H1 (cell line): ENCODE measurements around the gene WDR35. TPM values are rescaled to one million over a fixed set of nuclear protein-coding genes. Genes with fewer than 3 reads are reported as not detected.

Experiments used
- CTCF ChIA-PET: fragments of 300-600 bp; sonication (Branson Sonifier 250); formaldehyde crosslinking; loops from one replicate; lab custom pipeline; 2021; ENCODE audit not compliant: partially characterized antibody; lab: Charles Lee
- POLR2A ChIA-PET: fragments of 300-600 bp; sonication (Branson Sonifier 250); formaldehyde crosslinking; loops from one replicate; lab custom pipeline; 2021; ENCODE audit warnings: inconsistent platforms; ENCODE audit not compliant: partially characterized antibody; lab: Charles Lee
- DNase-seq, 2 experiments: peaks; one replicate each; pipeline versions ENCODE4 v3.0.0 to v3.0.0-alpha.2; 2010 to 2022; ENCODE audit warnings: low spot score in 2 of 2, low read depth in 1 of 2, mixed read lengths in 1 of 2
- FAIRE-seq: peaks from 2 replicates; lab custom pipeline; 2011; peaks lifted over from hg19 to GRCh38; lab: Jason Lieb, UNC
- H2AFZ ChIP-seq: 2 replicates; pipeline ENCODE4 v1.8.1; 2012; ENCODE audit warnings: low read length, inconsistent platforms
- H2AK5ac ChIP-seq: 2 replicates; pipeline ENCODE4 v1.6.1; 2013; ENCODE audit warnings: low read depth, low read length
- H2BK120ac ChIP-seq: replicated peaks from 2 replicates; pipeline ENCODE3; 2013; ENCODE audit warnings: low read depth, low read length, inconsistent platforms
- H2BK12ac ChIP-seq: 2 replicates; pipeline ENCODE4 v1.6.1; 2013; ENCODE audit warnings: low read depth, low read length
- H2BK15ac ChIP-seq: 2 replicates; pipeline ENCODE4 v1.6.1; 2013; ENCODE audit warnings: low read length
- H2BK20ac ChIP-seq: 2 replicates; pipeline ENCODE4 v1.6.1; 2013; ENCODE audit warnings: low read length
- H2BK5ac ChIP-seq: 2 replicates; pipeline ENCODE4 v1.6.1; 2013; ENCODE audit warnings: low read depth, low read length
- H3K14ac ChIP-seq: 2 replicates; pipeline ENCODE4 v1.6.1; 2013; ENCODE audit warnings: inconsistent platforms; ENCODE audit not compliant: insufficient read length
- H3K18ac ChIP-seq: 2 replicates; pipeline ENCODE4 v1.6.1; 2013; ENCODE audit warnings: low read length; ENCODE audit errors: extremely low read depth
- H3K23ac ChIP-seq: 2 replicates; pipeline ENCODE4 v1.6.1; 2013; ENCODE audit warnings: inconsistent platforms; ENCODE audit not compliant: insufficient read length
- H3K23me2 ChIP-seq: 2 replicates; pipeline ENCODE4 v1.6.1; 2013; ENCODE audit warnings: low read depth, low read length
- H3K27ac ChIP-seq: 2 replicates; pipeline ENCODE4 v1.6.1; 2011; ENCODE audit warnings: low read depth, low read length, inconsistent platforms
- H3K27me3 ChIP-seq, 4 experiments: replicated peaks in 1 of 4; 1 replicate in 1 of 4; 2 replicates in 3 of 4; pipeline versions ENCODE4 v1.6.1 to v1.8.1; 2011 to 2013; ENCODE audit warnings: low read length in 3 of 4, mild to moderate bottlenecking in 3 of 4, inconsistent platforms in 2 of 4, mixed read lengths in 2 of 4, moderate library complexity in 1 of 4; ENCODE audit not compliant: control insufficient read depth in 3 of 4, insufficient read depth in 3 of 4; ENCODE audit errors: extremely low read depth in 1 of 4
- H3K36me3 ChIP-seq, 4 experiments: 2 replicates each; pipeline versions ENCODE4 v1.6.1 to v1.8.1; 2011 to 2013; ENCODE audit warnings: mild to moderate bottlenecking in 4 of 4, low read length in 3 of 4, moderate library complexity in 2 of 4, control low read depth in 1 of 4, inconsistent platforms in 1 of 4; ENCODE audit not compliant: insufficient read depth in 4 of 4, control insufficient read depth in 2 of 4
- H3K4ac ChIP-seq: replicated peaks from 2 replicates; pipeline ENCODE3; 2013; ENCODE audit warnings: low read length, low read depth, mixed read lengths, inconsistent platforms; ENCODE audit not compliant: insufficient read length
- H3K4me1 ChIP-seq, 4 experiments: replicated peaks in 1 of 4; 1 replicate in 1 of 4; 2 replicates in 3 of 4; pipeline versions ENCODE4 v1.6.1 to v1.8.1; 2011 to 2013; ENCODE audit warnings: low read length in 3 of 4, inconsistent platforms in 2 of 4, mixed read lengths in 1 of 4; ENCODE audit not compliant: insufficient read depth in 4 of 4, control insufficient read depth in 3 of 4
- H3K4me2 ChIP-seq, 2 experiments: 2 replicates each; pipeline versions ENCODE4 v1.6.1 to v1.8.1; 2011 to 2013; ENCODE audit warnings: low read depth in 2 of 2, low read length in 2 of 2, control low read depth in 1 of 2, inconsistent platforms in 1 of 2, mild to moderate bottlenecking in 1 of 2; ENCODE audit not compliant: insufficient read depth in 1 of 2
- H3K4me3 ChIP-seq, 4 experiments: fragments of 200-600, 300-600 bp in 1 of 4; sonication (generic), shearing (Covaris generic), sonication (Bioruptor Twin) in 1 of 4; 2 replicates each; pipeline versions ENCODE4 v1.5.1 to v1.8.1; 2011 to 2016; ENCODE audit warnings: low read length in 4 of 4, low read depth in 3 of 4, control low read depth in 2 of 4, inconsistent platforms in 2 of 4, mild to moderate bottlenecking in 2 of 4, mixed read lengths in 1 of 4, moderate library complexity in 1 of 4; ENCODE audit not compliant: insufficient read depth in 2 of 4; ENCODE audit errors: extremely low read depth in 1 of 4
- H3K56ac ChIP-seq: replicated peaks from 2 replicates; pipeline ENCODE3; 2013; ENCODE audit warnings: low read depth, mild to moderate bottlenecking, mixed read lengths, low read length, inconsistent platforms; ENCODE audit not compliant: insufficient read length
- H3K79me1 ChIP-seq: 2 replicates; pipeline ENCODE4 v1.6.1; 2013; ENCODE audit warnings: low read depth, low read length, control low read depth
- H3K79me2 ChIP-seq, 2 experiments: 2 replicates each; pipeline versions ENCODE4 v1.6.1 to v1.8.1; 2012 to 2013; ENCODE audit warnings: low read length in 2 of 2, mild to moderate bottlenecking in 2 of 2, inconsistent platforms in 1 of 2; ENCODE audit not compliant: insufficient read depth in 2 of 2, control insufficient read depth in 1 of 2
- H3K9ac ChIP-seq, 4 experiments: replicated peaks in 1 of 4; 1 replicate in 1 of 4; 2 replicates in 3 of 4; pipeline versions ENCODE4 v1.6.1 to v1.8.1; 2011 to 2013; ENCODE audit warnings: low read depth in 3 of 4, low read length in 3 of 4, control low read depth in 2 of 4, mild to moderate bottlenecking in 2 of 4, moderate library complexity in 2 of 4, inconsistent platforms in 1 of 4; ENCODE audit errors: extremely low read depth in 1 of 4
- H3K9me3 ChIP-seq, 2 experiments: 2 replicates each; pipeline versions ENCODE4 v1.6.1 to v1.8.1; 2012 to 2013; ENCODE audit warnings: mild to moderate bottlenecking in 2 of 2, moderate library complexity in 2 of 2, control low read depth in 1 of 2, inconsistent platforms in 1 of 2, low read depth in 1 of 2, low read length in 1 of 2, mixed read lengths in 1 of 2; ENCODE audit not compliant: insufficient read depth in 2 of 2
- H4K20me1 ChIP-seq, 2 experiments: replicated peaks in 1 of 2; 2 replicates each; pipeline versions ENCODE3 to v1.8.1; 2011 to 2013; ENCODE audit warnings: inconsistent platforms in 2 of 2, low read length in 2 of 2, mild to moderate bottlenecking in 1 of 2; ENCODE audit not compliant: insufficient read depth in 2 of 2, control insufficient read depth in 1 of 2
- H4K5ac ChIP-seq: 2 replicates; pipeline ENCODE4 v1.6.1; 2013; ENCODE audit warnings: low read length, low read depth, mixed read lengths, inconsistent platforms; ENCODE audit not compliant: insufficient read length
- H4K8ac ChIP-seq: 2 replicates; pipeline ENCODE4 v1.8.0; 2013; ENCODE audit warnings: mild to moderate bottlenecking, moderate library complexity, low read length, inconsistent platforms; ENCODE audit not compliant: insufficient read depth; ENCODE audit errors: extremely low read depth
- H4K91ac ChIP-seq: replicated peaks from 2 replicates; pipeline ENCODE3; 2013; ENCODE audit warnings: low read length, mixed read lengths, inconsistent platforms; ENCODE audit not compliant: insufficient read length
- WGBS, 2 experiments: shearing (Covaris generic) in 1 of 2; methylation state at CpG; one replicate each; pipeline versions ENCODE4 v1.1.6 to v1.1.7; 2013 to 2015; ENCODE audit warnings: low lambda C conversion rate in 2 of 2, mixed read lengths in 2 of 2, inconsistent platforms in 1 of 2, low coverage in 1 of 2, missing lambda C conversion rate in 1 of 2; ENCODE audit not compliant: insufficient replicate concordance in 2 of 2, insufficient coverage in 1 of 2, insufficient read length in 1 of 2; ENCODE audit errors: extremely low coverage in 1 of 2, missing lambda C conversion rate in 1 of 2; 5-methylcytosine and 5-hydroxymethylcytosine counted together
- polyA plus RNA-seq, 7 experiments: library from polyadenylated mRNA; depleted of rRNA in 3 of 7; stranded (reverse) in 5 of 7; unstranded in 2 of 7; fragments of >200 nt in 5 of 7; fragments of 200-250 nt in 2 of 7; gene quantifications; 1 replicate in 5 of 7; 2 replicates in 1 of 7; 4 replicates in 1 of 7; pipeline versions ENCODE4 v1.2.1 to v1.2.3, GENCODE V29; 2011 to 2013; ENCODE audit warnings: missing spikeins in 2 of 7, mixed read lengths in 2 of 7
- total RNA-seq: library from RNA; stranded (reverse); fragmentation: NEBNext Ultra II Directional; extraction: Animal tissue kit (Norgen Biotek cat#: 25700); gene quantifications from 2 replicates; pipeline ENCODE4 v1.2.1, GENCODE V29; 2021

Gene WDR35
- total and polyA plus RNA-seq, 2 of the 8 experiments (the other 6 are each of a cell fraction or from before 2014, with no cell fraction given) = 9.0 to 25.5 TPM

- Histone ChIP-seq H3K36me3 (peaks cover 0 to 3% (median under 1%) of the 10 kb centered on the region in 4 experiments; a peak in 1 of 8 replicates), H3K4me2 (no peak overlapping the region), H2BK12ac (no peak overlapping the region), H3K18ac (no peak overlapping the region), H3K4me3 (no peak overlapping the region), H2AK5ac (no peak overlapping the region), H3K79me1 (no peaks in the 10 kb centered on the region), H3K79me2 (no peaks in the 10 kb centered on the region), H4K20me1 (no peaks in the 10 kb centered on the region), H3K23ac (no peak overlapping the region), H3K14ac (no peak overlapping the region), H2BK5ac (no peak overlapping the region), H2AFZ (no peak overlapping the region), H4K8ac (no peak overlapping the region), H3K4ac (no peak overlapping the region), H3K9ac (no peak overlapping the region), H4K91ac (no peak overlapping the region), H3K27ac (no peak overlapping the region), H2BK20ac (no peak overlapping the region), H4K5ac (no peak overlapping the region), H3K27me3 (no peaks in the 10 kb centered on the region), H3K4me1 (no peaks in the 10 kb centered on the region), H3K23me2 (no peaks in the 10 kb centered on the region), H2BK15ac (no peak overlapping the region), H2BK120ac (no peak overlapping the region), H3K9me3 (no peaks in the 10 kb centered on the region), H3K56ac (no peak overlapping the region)
- POLR2A ChIA-PET = interaction anchor here (1.1 kb wide), 1 partner anchor 10 kb away, joined by 3 read pairs; no protein-coding TSS in a partner anchor
- DNase-seq (no peak), FAIRE-seq (no peak)
- WGBS, 2 experiments = 82% methylated on average over 2 of the region's 2 CpGs; no CpG with 5 or more reads in 1 of the 2 experiments
- CTCF ChIA-PET = interaction anchor here (3.9 kb wide), 1 partner anchor 14 kb away, joined by 45 read pairs; no protein-coding TSS in a partner anchor
These were observed 11.5 kb upstream of the WDR35 start for GRCh38 chr2:20001361-20001863.
